A549 (cell line): Measurements from ENCODE around the gene WBP11. TPM values are rescaled to one million over a fixed set of nuclear protein-coding genes. Genes with fewer than 3 reads are reported as not detected.

Source experiments
- ATAC-seq, 2 experiments: fragments of 200-7000 bp in 1 of 2; fragments of >200 bp in 1 of 2; cut with Nextera tagmentation in 1 of 2; cut with Tn5 transposase in 1 of 2; 3 replicates each; pipeline versions ENCODE4 v1.8.0 to v1.9.1; 2018 to 2020; ENCODE audit warnings: mild to moderate bottlenecking in 1 of 2, moderate library complexity in 1 of 2
- CTCF ChIA-PET: fragments of 300-600 bp; sonication (Branson Sonifier 250); formaldehyde crosslinking; extraction: SDS; loops from one replicate; lab custom pipeline; 2021; ENCODE audit warnings: antibody characterized with exemption, inconsistent platforms; lab: Yijun Ruan, JAX
- POLR2A ChIA-PET: fragments of 350-600 bp; formaldehyde crosslinking; extraction: SDS; loops from one replicate; lab custom pipeline; 2021; ENCODE audit warnings: antibody characterized with exemption, inconsistent platforms; lab: Yijun Ruan, JAX
- DNase-seq, 2 experiments: peaks; one replicate each; pipeline versions ENCODE4 v3.0.0 to v3.0.0-alpha.2; 2011 to 2016; ENCODE audit warnings: low read depth in 1 of 2, low spot score in 1 of 2
- FAIRE-seq: peaks from 2 replicates; lab custom pipeline; 2011; peaks lifted over from hg19 to GRCh38; lab: Jason Lieb, UNC
- H3K27ac ChIP-seq, 2 experiments: fragments of >200 bp; sonication (Bioruptor Twin); formaldehyde crosslinking; 3 replicates each; pipeline ENCODE4 v1.5.1; 2016 to 2017
- H3K4me1 ChIP-seq: fragments of >200 bp; sonication (Bioruptor Twin); formaldehyde crosslinking; 3 replicates; pipeline ENCODE4 v1.6.1; 2016
- H3K4me2 ChIP-seq: fragments of >200 bp; sonication (Bioruptor Twin); formaldehyde crosslinking; 3 replicates; pipeline ENCODE4 v1.6.1; 2016
- H3K4me3 ChIP-seq: fragments of >200 bp; sonication (Bioruptor Twin); formaldehyde crosslinking; 3 replicates; pipeline ENCODE4 v1.5.1; 2016
- H3K9me3 ChIP-seq: fragments of >200 bp; sonication (Bioruptor Twin); formaldehyde crosslinking; 3 replicates; pipeline ENCODE4 v1.6.1; 2016
- ATOH8 ChIP-seq: fragments of 250-450 bp; sonication (Bioruptor Pico); IDR thresholded peaks from 2 replicates; pipeline ENCODE4 v1.5.0; 2020; ENCODE audit warnings: low read depth, mild to moderate bottlenecking, moderate library complexity
- BHLHE40 ChIP-seq: IDR thresholded peaks from 2 replicates; pipeline ENCODE4 v1.6.1; 2012; ENCODE audit warnings: low read depth, low read length, inconsistent platforms
- CEBPB ChIP-seq, 2 experiments: fragments of >200 bp in 1 of 2; sonication (Bioruptor Twin) in 1 of 2; formaldehyde crosslinking in 1 of 2; IDR thresholded peaks; 2 replicates each; pipeline ENCODE4 v1.6.1; 2012 to 2016
- CHD2 ChIP-seq: fragments of 150-350 bp; IDR thresholded peaks from 2 replicates; pipeline ENCODE4 v1.6.1; 2014; ENCODE audit warnings: low read length; ENCODE audit not compliant: partially characterized antibody
- CHD4 ChIP-seq: fragments of 200-600 bp; sonication (generic); IDR thresholded peaks from 2 replicates; pipeline ENCODE4 v1.6.1; 2016; ENCODE audit warnings: antibody characterized with exemption, mild to moderate bottlenecking, borderline replicate concordance
- E2F6 ChIP-seq: IDR thresholded peaks from 2 replicates; pipeline ENCODE4 v1.6.1; 2012; ENCODE audit warnings: low read depth, borderline replicate concordance
- ESRRA ChIP-seq: fragments of 150-350 bp; IDR thresholded peaks from 2 replicates; pipeline ENCODE4 v1.6.1; 2014; ENCODE audit warnings: mild to moderate bottlenecking, low read length, borderline replicate concordance
- HDAC2 ChIP-seq: fragments of 200-600 bp; sonication (generic); IDR thresholded peaks from 2 replicates; pipeline ENCODE4 v1.6.1; 2016
- HMGXB4 ChIP-seq: fragments of 250-450 bp; sonication (Bioruptor Pico); IDR thresholded peaks from 2 replicates; pipeline ENCODE4 v1.5.0; 2021; ENCODE audit warnings: mild to moderate bottlenecking, moderate library complexity, borderline replicate concordance
- HOXA7 ChIP-seq: fragments of 250-450 bp; sonication (Bioruptor Pico); IDR thresholded peaks from 2 replicates; pipeline ENCODE4 v1.5.0; 2020; ENCODE audit warnings: mild to moderate bottlenecking, moderate library complexity
- HOXB13 ChIP-seq: fragments of 250-450 bp; sonication (Bioruptor Pico); IDR thresholded peaks from 2 replicates; pipeline ENCODE4 v1.5.0; 2020; ENCODE audit warnings: low read depth, mild to moderate bottlenecking, moderate library complexity
- JUNB ChIP-seq: fragments of >200 bp; sonication (Bioruptor Twin); formaldehyde crosslinking; IDR thresholded peaks from 2 replicates; pipeline ENCODE4 v1.6.1; 2016
- MAFK ChIP-seq: fragments of 450-650 bp; IDR thresholded peaks from 2 replicates; pipeline ENCODE4 v1.6.1; 2014; ENCODE audit not compliant: partially characterized antibody
- MAX ChIP-seq: IDR thresholded peaks from 2 replicates; pipeline ENCODE4 v1.6.1; 2012
- NFE2L2 ChIP-seq: fragments of 150-350 bp; conservative IDR thresholded peaks from 2 replicates; pipeline ENCODE4 v1.6.1; 2014; ENCODE audit warnings: low read length
- POLR2A ChIP-seq: IDR thresholded peaks from 2 replicates; pipeline ENCODE4 v1.6.1; 2012; ENCODE audit warnings: mild to moderate bottlenecking, low read length
- POLR2AphosphoS2 ChIP-seq: conservative IDR thresholded peaks from 2 replicates; pipeline ENCODE4 v1.6.1; 2012; ENCODE audit warnings: low read length, improper control_type of control experiment, inconsistent platforms
- RAD21 ChIP-seq, 2 experiments: fragments of >200 bp in 1 of 2; sonication (Bioruptor Twin) in 1 of 2; formaldehyde crosslinking in 1 of 2; IDR thresholded peaks in 1 of 2; conservative IDR thresholded peaks in 1 of 2; 2 replicates in 1 of 2; 3 replicates in 1 of 2; pipeline ENCODE4 v1.6.1; 2012 to 2018; ENCODE audit warnings: inconsistent platforms in 1 of 2
- RFX5 ChIP-seq: fragments of 450-650 bp; IDR thresholded peaks from 2 replicates; pipeline ENCODE4 v1.7.1; 2014; ENCODE audit warnings: antibody characterized with exemption, mild to moderate bottlenecking, moderate library complexity
- RNF2 ChIP-seq: fragments of 200-600 bp; sonication (generic); IDR thresholded peaks from 2 replicates; pipeline ENCODE4 v1.6.1; 2016; ENCODE audit warnings: low read depth, mild to moderate bottlenecking, antibody characterized with exemption, moderate library complexity, borderline replicate concordance
- SREBF2 ChIP-seq: fragments of 450-650 bp; IDR thresholded peaks from 2 replicates; pipeline ENCODE4 v1.6.1; 2014; ENCODE audit warnings: mild to moderate bottlenecking, moderate library complexity
- TFCP2L1 ChIP-seq: fragments of 250-450 bp; sonication (Bioruptor Pico); IDR thresholded peaks from 2 replicates; pipeline ENCODE4 v1.5.0; 2021; ENCODE audit warnings: mild to moderate bottlenecking
- ZC3H11A ChIP-seq: fragments of 450-650 bp; IDR thresholded peaks from 2 replicates; pipeline ENCODE4 v1.6.1; 2014; ENCODE audit warnings: antibody characterized with exemption, mild to moderate bottlenecking
- ZFP36 ChIP-seq: fragments of 450-650 bp; IDR thresholded peaks from 2 replicates; pipeline ENCODE4 v1.6.1; 2014; ENCODE audit warnings: borderline replicate concordance; ENCODE audit not compliant: partially characterized antibody
- ZNF302 ChIP-seq: fragments of 250-450 bp; sonication (Bioruptor Pico); IDR thresholded peaks from 2 replicates; pipeline ENCODE4 v1.9.0; 2021; ENCODE audit warnings: inconsistent platforms, mild to moderate bottlenecking, moderate library complexity
- ZSCAN20 ChIP-seq: fragments of 250-450 bp; sonication (Bioruptor Pico); IDR thresholded peaks from 2 replicates; pipeline ENCODE4 v1.8.0; 2022; ENCODE audit warnings: mild to moderate bottlenecking, moderate library complexity
- WGBS: methylation state at CpG from one replicate; pipeline ENCODE4 v1.1.6; 2017; ENCODE audit errors: missing lambda C conversion rate; 5-methylcytosine and 5-hydroxymethylcytosine counted together
- polyA plus RNA-seq, 4 experiments: library from polyadenylated mRNA; depleted of rRNA in 3 of 4; stranded (reverse); fragments of >200 nt; fragmentation: RNase III in 1 of 4; extraction: RNeasy Plus Mini Kit Qiagen cat#74134 plus additional on column Dnase treatment in 1 of 4; gene quantifications; 2 replicates in 3 of 4; 3 replicates in 1 of 4; pipeline ENCODE4 v1.2.3, GENCODE V29; 2011 to 2017
- TF ChIP-seq, protein P1 (sequence below): fragments of 450-650 bp; IDR thresholded peaks from 2 replicates; pipeline ENCODE4 v1.6.1; 2014; ENCODE audit warnings: antibody characterized with exemption
- TF ChIP-seq, protein P2 (sequence below): fragments of 200-600 bp; sonication (generic); IDR thresholded peaks from 2 replicates; pipeline ENCODE4 v1.6.1; 2016; ENCODE audit warnings: antibody characterized with exemption, mild to moderate bottlenecking, moderate library complexity

The WBP11 gene
- polyA plus RNA-seq, 2 of the 4 experiments (the other 2 are of a cell fraction), result 45.7 to 50.3 TPM

- ATAC-seq (no peak), FAIRE-seq (no peak), DNase-seq (no peak)
- Histone ChIP-seq H3K27ac (no peak overlapping the region), H3K4me3 (no peak overlapping the region), H3K4me2 (no peak overlapping the region), H3K4me1 (peaks cover 12% of the 10 kb centered on the region; the same call in 2 of the 3 replicates), H3K9me3 (no peaks in the 10 kb centered on the region)
- TF ChIP-seq RNF2, result no peak
- TF ChIP-seq, protein P1, sequence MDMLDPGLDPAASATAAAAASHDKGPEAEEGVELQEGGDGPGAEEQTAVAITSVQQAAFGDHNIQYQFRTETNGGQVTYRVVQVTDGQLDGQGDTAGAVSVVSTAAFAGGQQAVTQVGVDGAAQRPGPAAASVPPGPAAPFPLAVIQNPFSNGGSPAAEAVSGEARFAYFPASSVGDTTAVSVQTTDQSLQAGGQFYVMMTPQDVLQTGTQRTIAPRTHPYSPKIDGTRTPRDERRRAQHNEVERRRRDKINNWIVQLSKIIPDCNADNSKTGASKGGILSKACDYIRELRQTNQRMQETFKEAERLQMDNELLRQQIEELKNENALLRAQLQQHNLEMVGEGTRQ, result no peak
- no peak for TF ChIP-seq ATOH8
- TF ChIP-seq POLR2A, result no peak
- TF ChIP-seq ZSCAN20, result no peak
- no peak for TF ChIP-seq RFX5
- TF ChIP-seq CHD4, result no peak
- no peak for TF ChIP-seq ESRRA
- TF ChIP-seq ZNF302 (CRISPR knock-in tag), result no peak
- no peak for TF ChIP-seq ZFP36
- no peak for TF ChIP-seq HOXA7
- TF ChIP-seq ZC3H11A, result no peak
- TF ChIP-seq BHLHE40, result no peak
- TF ChIP-seq CHD2, result no peak
- TF ChIP-seq POLR2AphosphoS2, result no peak
- TF ChIP-seq E2F6, result no peak
- ChIA-PET POLR2A (no interaction called here), CTCF (interaction anchor here (1.0 to 4.2 kb wide), 2 partner anchors 146 to 371 kb away, joined by 3 to 37 read pairs; partner anchors contain the start of gene RERG)
- 81% methylated on average over 2 of the region's 2 CpGs for WGBS
Observed at GRCh38 chr12:14849661-14850060, 46.4 kb upstream of the WBP11 start.

DNA sequence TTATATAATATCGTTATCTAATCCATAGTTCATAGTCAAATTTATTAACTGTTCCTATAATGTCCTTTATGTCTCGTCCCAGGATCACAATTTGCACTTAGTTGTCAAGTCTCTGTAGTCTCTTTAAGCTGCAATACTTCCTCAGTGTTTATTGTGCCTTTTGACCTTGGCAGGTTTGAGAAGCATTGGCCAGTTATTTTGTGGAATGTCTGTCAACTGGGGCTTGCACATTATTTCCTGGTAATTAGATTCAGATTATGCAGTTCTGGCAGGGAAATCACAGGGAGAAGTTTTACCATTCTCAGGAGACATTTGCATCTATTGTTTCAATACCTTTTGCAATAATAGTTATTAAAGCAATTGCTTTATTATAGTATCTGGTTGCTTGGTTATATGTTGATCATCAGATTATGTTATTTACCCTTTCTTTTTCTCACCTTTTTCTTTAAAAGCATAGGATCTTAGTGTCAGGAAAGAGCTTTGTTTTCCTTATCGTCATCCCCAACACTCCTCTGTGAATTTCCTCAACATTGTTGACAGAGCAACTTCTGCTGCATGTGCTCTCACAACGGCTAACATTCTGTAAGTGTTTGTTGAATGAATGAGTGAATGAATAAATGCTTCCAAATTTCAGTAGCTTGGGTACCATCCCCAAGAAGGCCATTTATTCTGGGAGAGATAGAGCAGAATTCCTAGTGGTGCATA, 43.8 kb upstream of the WBP11 start:
- FAIRE-seq (peak; percentile 73), DNase-seq (no peak), ATAC-seq (no peak)
- POLR2A ChIA-PET, result no interaction called here
- no peak overlapping the region for H3K27ac ChIP-seq
- 66% methylated on average over 4 of the region's 4 CpGs for WGBS
- no peak overlapping the region for H3K4me3 ChIP-seq
- no peaks in the 10 kb centered on the region for H3K9me3 ChIP-seq
- no peak for TF ChIP-seq HMGXB4 (CRISPR knock-in tag)
- no peak for TF ChIP-seq HDAC2
- TF ChIP-seq SREBF2, result no peak
- TF ChIP-seq, protein P2, sequence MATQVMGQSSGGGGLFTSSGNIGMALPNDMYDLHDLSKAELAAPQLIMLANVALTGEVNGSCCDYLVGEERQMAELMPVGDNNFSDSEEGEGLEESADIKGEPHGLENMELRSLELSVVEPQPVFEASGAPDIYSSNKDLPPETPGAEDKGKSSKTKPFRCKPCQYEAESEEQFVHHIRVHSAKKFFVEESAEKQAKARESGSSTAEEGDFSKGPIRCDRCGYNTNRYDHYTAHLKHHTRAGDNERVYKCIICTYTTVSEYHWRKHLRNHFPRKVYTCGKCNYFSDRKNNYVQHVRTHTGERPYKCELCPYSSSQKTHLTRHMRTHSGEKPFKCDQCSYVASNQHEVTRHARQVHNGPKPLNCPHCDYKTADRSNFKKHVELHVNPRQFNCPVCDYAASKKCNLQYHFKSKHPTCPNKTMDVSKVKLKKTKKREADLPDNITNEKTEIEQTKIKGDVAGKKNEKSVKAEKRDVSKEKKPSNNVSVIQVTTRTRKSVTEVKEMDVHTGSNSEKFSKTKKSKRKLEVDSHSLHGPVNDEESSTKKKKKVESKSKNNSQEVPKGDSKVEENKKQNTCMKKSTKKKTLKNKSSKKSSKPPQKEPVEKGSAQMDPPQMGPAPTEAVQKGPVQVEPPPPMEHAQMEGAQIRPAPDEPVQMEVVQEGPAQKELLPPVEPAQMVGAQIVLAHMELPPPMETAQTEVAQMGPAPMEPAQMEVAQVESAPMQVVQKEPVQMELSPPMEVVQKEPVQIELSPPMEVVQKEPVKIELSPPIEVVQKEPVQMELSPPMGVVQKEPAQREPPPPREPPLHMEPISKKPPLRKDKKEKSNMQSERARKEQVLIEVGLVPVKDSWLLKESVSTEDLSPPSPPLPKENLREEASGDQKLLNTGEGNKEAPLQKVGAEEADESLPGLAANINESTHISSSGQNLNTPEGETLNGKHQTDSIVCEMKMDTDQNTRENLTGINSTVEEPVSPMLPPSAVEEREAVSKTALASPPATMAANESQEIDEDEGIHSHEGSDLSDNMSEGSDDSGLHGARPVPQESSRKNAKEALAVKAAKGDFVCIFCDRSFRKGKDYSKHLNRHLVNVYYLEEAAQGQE, result no peak
- no peak for TF ChIP-seq CEBPB (IDR thresholded peaks at IDR 0.05)
- TF ChIP-seq TFCP2L1 (CRISPR knock-in tag), result no peak
- no peak for TF ChIP-seq MAFK
- no peak for TF ChIP-seq HOXB13 (CRISPR knock-in tag)
- no peak for TF ChIP-seq MAX
- TF ChIP-seq RNF2, result no peak
- no peak for TF ChIP-seq RAD21 (conservative IDR thresholded peaks at IDR 0.05 in 1 of 2, IDR thresholded peaks at IDR 0.05 in 1 of 2)
- no peak for TF ChIP-seq HOXA7
- no peak for TF ChIP-seq CHD4
- no peak for TF ChIP-seq JUNB
- no peak for TF ChIP-seq NFE2L2
- CTCF ChIA-PET, result interaction anchor here (1.0 to 4.2 kb wide), 10 partner anchors 8 to 374 kb away, joined by 3 to 37 read pairs (median 6); partner anchors contain the start of gene RERG
- no peak overlapping the region for H3K4me2 ChIP-seq
- H3K4me1 ChIP-seq, result peaks cover 27% of the 10 kb centered on the region
